Daoy (cell line): ENCODE measurements around the gene DSN1. TPM values are rescaled to one million over a fixed set of nuclear protein-coding genes. Genes with fewer than 3 reads are reported as not detected.
A peak's percentile ranks its signal among the peaks of the same experiment; 100 is the strongest.

Experiments used
- DNase-seq: peaks from one replicate; pipeline ENCODE4 v3.0.0-alpha.2; 2015; ENCODE audit warnings: low read depth
- total RNA-seq: library from RNA; depleted of rRNA; stranded (reverse); fragments of >200 nt; shearing (Covaris generic); gene quantifications from 2 replicates; pipeline ENCODE4 v1.2.3, GENCODE V29; 2014

The DSN1 gene
- total RNA-seq, 1 experiment from 2014 or later = 37.7 TPM

GRCh38 chr20:36754656-36755222 lies 18.8 kb downstream of the DSN1 start:
- peak; percentile 50 for DNase-seq

GRCh38 chr20:36752582-36752981 lies 21.0 kb downstream of the DSN1 start:
- DNase-seq = no peak

GRCh38 chr20:36745927-36746659 lies 27.5 kb downstream of the DSN1 start, which contains the start of gene NDRG3:
Gene NDRG3 (minus strand): TSS chr20:36746090. CDS start chr20:36721735, 24,355 bp downstream.
- DNase-seq = peak; percentile 95

- DNase-seq = peak; percentile 33
Measured at GRCh38 chr20:36745234-36745926, 28.2 kb downstream of the DSN1 start.

- DNase-seq = peak; percentile 42
Measured at GRCh38 chr20:36744764-36745191, 28.8 kb downstream of the DSN1 start.

GRCh38 chr20:36744243-36744642 lies 29.3 kb downstream of the DSN1 start:
- DNase-seq = no peak

GRCh38 chr20:36742558-36742957 lies 31.0 kb downstream of the DSN1 start:
- DNase-seq = no peak

GRCh38 chr20:36741072-36741471 lies 32.5 kb downstream of the DSN1 start:
- DNase-seq = no peak

- DNase-seq = no peak
Measured at GRCh38 chr20:36737183-36737499, 36.4 kb downstream of the DSN1 start.

- DNase-seq = no peak
Measured at GRCh38 chr20:36736451-36737182, 36.9 kb downstream of the DSN1 start.

GRCh38 chr20:36732456-36732855 lies 41.1 kb downstream of the DSN1 start:
- DNase-seq = no peak

- peak; percentile 26 for DNase-seq
Measured at GRCh38 chr20:36728986-36729385, 44.6 kb downstream of the DSN1 start.

GRCh38 chr20:36726168-36726567 lies 47.4 kb downstream of the DSN1 start:
- no peak for DNase-seq

GRCh38 chr20:36720510-36720909 lies 53.1 kb downstream of the DSN1 start:
- no peak for DNase-seq

- DNase-seq = no peak
Measured at GRCh38 chr20:36717657-36718056, 55.9 kb downstream of the DSN1 start.

- DNase-seq = no peak
Measured at GRCh38 chr20:36717021-36717420, 56.5 kb downstream of the DSN1 start.

- DNase-seq = no peak
Measured at GRCh38 chr20:36712775-36713174, 60.8 kb downstream of the DSN1 start.

- DNase-seq = no peak
Measured at GRCh38 chr20:36709126-36709525, 64.4 kb downstream of the DSN1 start.

GRCh38 chr20:36703530-36703929 lies 70.0 kb downstream of the DSN1 start:
- DNase-seq = no peak
